Measurements from ENCODE around the gene POLR1D.

The POLR1D gene

DNA sequence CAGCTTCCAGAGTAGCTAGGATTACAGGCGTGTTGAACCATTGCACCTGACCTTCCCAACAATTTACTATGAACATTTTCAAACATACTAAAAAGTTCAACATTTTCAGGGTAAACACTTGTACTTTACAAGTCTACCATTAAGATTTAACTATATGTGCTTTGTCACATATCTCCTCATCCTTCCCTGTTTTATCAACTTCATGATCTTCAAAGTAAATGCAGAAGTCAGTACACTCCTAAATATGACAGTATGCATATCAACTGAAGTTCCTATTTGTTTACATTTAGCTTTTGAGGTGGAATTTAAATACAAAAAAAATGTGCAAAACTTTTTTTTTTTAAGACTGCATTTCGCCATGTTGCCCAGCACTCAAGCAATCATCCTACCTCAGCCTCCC lies 19.9 kb upstream of the POLR1D start:
- no peak overlapping the region for H3K4me3 ChIP-seq (ENCODE audit: low read depth, low read length, poor library complexity, severe bottlenecking)
- TF ChIP-seq, protein P1, sequence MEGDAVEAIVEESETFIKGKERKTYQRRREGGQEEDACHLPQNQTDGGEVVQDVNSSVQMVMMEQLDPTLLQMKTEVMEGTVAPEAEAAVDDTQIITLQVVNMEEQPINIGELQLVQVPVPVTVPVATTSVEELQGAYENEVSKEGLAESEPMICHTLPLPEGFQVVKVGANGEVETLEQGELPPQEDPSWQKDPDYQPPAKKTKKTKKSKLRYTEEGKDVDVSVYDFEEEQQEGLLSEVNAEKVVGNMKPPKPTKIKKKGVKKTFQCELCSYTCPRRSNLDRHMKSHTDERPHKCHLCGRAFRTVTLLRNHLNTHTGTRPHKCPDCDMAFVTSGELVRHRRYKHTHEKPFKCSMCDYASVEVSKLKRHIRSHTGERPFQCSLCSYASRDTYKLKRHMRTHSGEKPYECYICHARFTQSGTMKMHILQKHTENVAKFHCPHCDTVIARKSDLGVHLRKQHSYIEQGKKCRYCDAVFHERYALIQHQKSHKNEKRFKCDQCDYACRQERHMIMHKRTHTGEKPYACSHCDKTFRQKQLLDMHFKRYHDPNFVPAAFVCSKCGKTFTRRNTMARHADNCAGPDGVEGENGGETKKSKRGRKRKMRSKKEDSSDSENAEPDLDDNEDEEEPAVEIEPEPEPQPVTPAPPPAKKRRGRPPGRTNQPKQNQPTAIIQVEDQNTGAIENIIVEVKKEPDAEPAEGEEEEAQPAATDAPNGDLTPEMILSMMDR (IDR thresholded peaks at IDR 0.05; ENCODE audit: low read length) = no peak
- TF ChIP-seq EZH2 (IDR thresholded peaks at IDR 0.05; ENCODE audit: borderline replicate concordance, low read length) = no peak
- no peaks in the 10 kb centered on the region for H3F3A ChIP-seq (ENCODE audit: insufficient read depth, low read length)
- no peaks in the 10 kb centered on the region for H3K4me1 ChIP-seq (ENCODE audit: insufficient read depth, low read length, severe bottlenecking)
- H4K20me1 ChIP-seq (ENCODE audit: insufficient read depth, low read length) = no peaks in the 10 kb centered on the region
- no peak overlapping the region for H3K9ac ChIP-seq (ENCODE audit: low read length)
- 0 out of 2 replicates have a peak, but pooled peaks cover 3% of the 10 kb centered on the region for H3K9me3 ChIP-seq (ENCODE audit: low read length)
- no peak overlapping the region for H3K4me2 ChIP-seq (ENCODE audit: low read length)
- H3K79me2 ChIP-seq (ENCODE audit: insufficient read depth, low read length) = peaks cover 12% of the 10 kb centered on the region; the same call in 1 of the 2 replicates
- no peak overlapping the region for H2AFZ ChIP-seq (ENCODE audit: low read length)
- H3K27ac ChIP-seq (ENCODE audit: low read depth, low read length, poor library complexity, severe bottlenecking) = no peak overlapping the region
- H3K27me3 ChIP-seq (ENCODE audit: insufficient read depth, low read length) = no peaks in the 10 kb centered on the region
- no peaks in the 10 kb centered on the region for H3K9me2 ChIP-seq (ENCODE audit: low read depth, low read length)
- H3K36me3 ChIP-seq (ENCODE audit: insufficient read depth, low read length) = no peaks in the 10 kb centered on the region

DNA sequence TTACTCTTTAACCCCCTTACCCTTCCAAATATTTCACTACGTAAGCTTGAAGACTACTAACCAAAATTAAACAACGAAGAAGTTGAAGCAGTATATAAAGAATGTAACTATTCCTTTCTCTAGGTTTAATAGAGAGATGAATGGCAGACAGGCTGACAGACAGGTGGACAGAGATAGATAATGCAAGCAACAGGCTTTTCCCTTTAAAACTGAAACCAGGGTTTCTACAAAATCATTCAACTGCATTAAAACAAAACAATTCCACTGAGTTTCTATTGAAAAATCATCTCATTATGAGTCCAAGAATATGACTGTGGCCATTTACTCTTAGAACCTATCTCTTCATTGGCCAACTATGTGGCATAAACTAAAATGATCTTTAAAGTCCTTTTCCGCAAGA lies 16.6 kb upstream of the POLR1D start:
- Histone ChIP-seq H3K9ac (ENCODE audit: low read length) (no peak overlapping the region), H3K9me3 (ENCODE audit: low read length) (0 out of 2 replicates have a peak, but pooled peaks cover 3% of the 10 kb centered on the region), H4K20me1 (ENCODE audit: insufficient read depth, low read length) (0 out of 2 replicates have a peak, but pooled peaks cover 3% of the 10 kb centered on the region), H3K4me3 (ENCODE audit: low read depth, low read length, poor library complexity, severe bottlenecking) (no peak overlapping the region), H3K27me3 (ENCODE audit: insufficient read depth, low read length) (no peaks in the 10 kb centered on the region), H3K4me2 (ENCODE audit: low read length) (no peak overlapping the region), H2AFZ (ENCODE audit: low read length) (no peak overlapping the region), H3K27ac (ENCODE audit: low read depth, low read length, poor library complexity, severe bottlenecking) (no peak overlapping the region), H3K4me1 (ENCODE audit: insufficient read depth, low read length, severe bottlenecking) (no peaks in the 10 kb centered on the region), H3F3A (ENCODE audit: insufficient read depth, low read length) (no peaks in the 10 kb centered on the region), H3K9me2 (ENCODE audit: low read depth, low read length) (no peaks in the 10 kb centered on the region), H3K79me2 (ENCODE audit: insufficient read depth, low read length) (peaks cover 21% of the 10 kb centered on the region), H3K36me3 (ENCODE audit: insufficient read depth, low read length) (no peaks in the 10 kb centered on the region)
- TF ChIP-seq, protein P1 (IDR thresholded peaks at IDR 0.05; ENCODE audit: low read length) = no peak
- TF ChIP-seq EZH2 (IDR thresholded peaks at IDR 0.05; ENCODE audit: borderline replicate concordance, low read length) = no peak

DNA sequence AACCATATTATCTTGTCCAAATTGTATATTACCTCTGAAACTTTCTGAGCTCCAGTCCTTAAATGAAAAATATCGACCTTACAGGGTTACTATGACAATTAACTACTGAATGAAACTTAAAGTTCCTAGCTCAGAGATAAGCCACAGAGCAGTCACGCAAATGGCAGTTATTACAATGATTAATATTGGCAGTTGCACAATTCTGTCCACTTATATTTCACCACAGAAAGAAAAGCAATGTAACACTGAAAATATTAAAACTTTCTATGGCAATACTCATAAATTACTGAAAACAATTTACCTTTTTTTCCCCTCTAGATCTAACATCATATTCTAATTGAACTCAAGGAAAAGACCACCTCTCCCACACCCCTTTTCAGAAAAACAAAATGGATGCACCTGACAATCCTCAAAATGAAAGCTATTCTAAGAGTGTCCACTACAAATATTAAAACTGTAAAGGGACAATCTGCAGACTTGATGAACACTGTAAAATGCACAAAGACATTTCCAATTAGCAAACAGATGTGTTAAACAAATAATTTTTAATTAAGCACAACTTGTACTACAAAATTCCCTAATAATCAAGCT lies 16.0 kb upstream of the POLR1D start:
- no peaks in the 10 kb centered on the region for H3F3A ChIP-seq (ENCODE audit: insufficient read depth, low read length)
- no peak overlapping the region for H2AFZ ChIP-seq (ENCODE audit: low read length)
- peaks cover 24% of the 10 kb centered on the region for H3K79me2 ChIP-seq (ENCODE audit: insufficient read depth, low read length)
- H3K27me3 ChIP-seq (ENCODE audit: insufficient read depth, low read length) = no peaks in the 10 kb centered on the region
- no peak overlapping the region for H3K4me3 ChIP-seq (ENCODE audit: low read depth, low read length, poor library complexity, severe bottlenecking)
- no peaks in the 10 kb centered on the region for H3K9me2 ChIP-seq (ENCODE audit: low read depth, low read length)
- H3K4me2 ChIP-seq (ENCODE audit: low read length) = no peak overlapping the region
- 0 out of 2 replicates have a peak, but pooled peaks cover 3% of the 10 kb centered on the region for H4K20me1 ChIP-seq (ENCODE audit: insufficient read depth, low read length)
- no peak overlapping the region for H3K9ac ChIP-seq (ENCODE audit: low read length)
- H3K9me3 ChIP-seq (ENCODE audit: low read length) = 0 out of 2 replicates have a peak, but pooled peaks cover 3% of the 10 kb centered on the region
- no peaks in the 10 kb centered on the region for H3K4me1 ChIP-seq (ENCODE audit: insufficient read depth, low read length, severe bottlenecking)
- TF ChIP-seq, protein P1 (IDR thresholded peaks at IDR 0.05; ENCODE audit: low read length) = no peak
- TF ChIP-seq EZH2 (IDR thresholded peaks at IDR 0.05; ENCODE audit: borderline replicate concordance, low read length) = no peak
- H3K36me3 ChIP-seq (ENCODE audit: insufficient read depth, low read length) = no peaks in the 10 kb centered on the region
- no peak overlapping the region for H3K27ac ChIP-seq (ENCODE audit: low read depth, low read length, poor library complexity, severe bottlenecking)
